IMR-90 (cell line): ENCODE results near the gene ACBD7. TPM values are rescaled to one million over a fixed set of nuclear protein-coding genes. Genes with fewer than 3 reads are reported as not detected.

Experiments used
- ATAC-seq: fragments of 200-7000 bp; cut with Tn5 transposase; 2 replicates; pipeline ENCODE4 v1.9.1; 2020; ENCODE audit warnings: low read depth, mild to moderate bottlenecking, moderate library complexity
- BruUV-seq: library from RNA; stranded (reverse); fragments of 400-500 nt; replicated peaks from 2 replicates; lab custom pipeline; 2021; lab: Mats Ljungman, UMichigan
- CTCF ChIA-PET: fragments of 300-600 bp; formaldehyde crosslinking; extraction: SDS; loops from one replicate; lab custom pipeline; 2021; ENCODE audit warnings: antibody characterized with exemption; lab: Yijun Ruan, JAX
- POLR2A ChIA-PET: fragments of 300-600 bp; sonication (Branson Sonifier 250); formaldehyde crosslinking; loops from one replicate; lab custom pipeline; 2022; ENCODE audit warnings: antibody characterized with exemption; ENCODE audit not compliant: unreplicated experiment; lab: Charles Lee
- DNase-seq: peaks from one replicate; pipeline ENCODE4 v3.0.0; 2013
- H2AFZ ChIP-seq: replicated peaks from 2 replicates; pipeline ENCODE3; 2013; ENCODE audit warnings: low read length, mild to moderate bottlenecking; ENCODE audit not compliant: poor library complexity
- H2AK5ac ChIP-seq: 2 replicates; pipeline ENCODE4 v1.6.1; 2013; ENCODE audit warnings: low read depth, low read length, inconsistent platforms
- H2AK9ac ChIP-seq: replicated peaks from 2 replicates; pipeline ENCODE3; 2013; ENCODE audit warnings: mild to moderate bottlenecking, low read depth, low read length, moderate library complexity; ENCODE audit not compliant: poor library complexity
- H2BK120ac ChIP-seq: 2 replicates; pipeline ENCODE4 v1.6.1; 2013; ENCODE audit warnings: low read depth, low read length, inconsistent platforms
- H2BK15ac ChIP-seq: 3 replicates; pipeline ENCODE4 v1.6.1; 2013; ENCODE audit warnings: low read depth, low read length, inconsistent platforms
- H2BK20ac ChIP-seq: 2 replicates; pipeline ENCODE4 v1.6.1; 2013; ENCODE audit warnings: low read depth, mild to moderate bottlenecking, inconsistent platforms, low read length, moderate library complexity
- H2BK5ac ChIP-seq: 2 replicates; pipeline ENCODE4 v1.6.1; 2013; ENCODE audit warnings: mild to moderate bottlenecking, low read depth, low read length, inconsistent platforms; ENCODE audit not compliant: poor library complexity, severe bottlenecking
- H3K14ac ChIP-seq: replicated peaks from 2 replicates; pipeline ENCODE4 v1.6.1; 2013; ENCODE audit warnings: low read depth, low read length, inconsistent platforms
- H3K18ac ChIP-seq: 2 replicates; pipeline ENCODE4 v1.6.1; 2013; ENCODE audit warnings: low read depth, low read length, control low read depth
- H3K23ac ChIP-seq: 2 replicates; pipeline ENCODE4 v1.6.1; 2013; ENCODE audit warnings: low read depth, low read length, inconsistent platforms
- H3K27ac ChIP-seq: 2 replicates; pipeline ENCODE4 v1.5.1; 2013; ENCODE audit warnings: mild to moderate bottlenecking, control low read depth, low read length; ENCODE audit not compliant: insufficient read depth
- H3K27me3 ChIP-seq: 2 replicates; pipeline ENCODE4 v1.6.1; 2013; ENCODE audit warnings: low read length; ENCODE audit not compliant: control insufficient read depth, insufficient read depth
- H3K36me3 ChIP-seq: 2 replicates; pipeline ENCODE4 v1.6.1; 2013; ENCODE audit warnings: low read length, mixed read lengths; ENCODE audit not compliant: control insufficient read depth, insufficient read depth
- H3K4ac ChIP-seq: 2 replicates; pipeline ENCODE4 v1.6.1; 2013; ENCODE audit warnings: low read depth, low read length, inconsistent platforms
- H3K4me1 ChIP-seq: 2 replicates; pipeline ENCODE4 v1.6.1; 2013; ENCODE audit warnings: low read length, mixed read lengths; ENCODE audit not compliant: control insufficient read depth, insufficient read depth
- H3K4me2 ChIP-seq: 2 replicates; pipeline ENCODE4 v1.6.1; 2013; ENCODE audit warnings: low read depth, mild to moderate bottlenecking, control low read depth, low read length, moderate library complexity
- H3K4me3 ChIP-seq: 2 replicates; pipeline ENCODE4 v1.5.1; 2013; ENCODE audit warnings: low read depth, mild to moderate bottlenecking, control low read depth, low read length, moderate library complexity; ENCODE audit not compliant: insufficient read depth
- H3K56ac ChIP-seq: 2 replicates; pipeline ENCODE4 v1.6.1; 2013; ENCODE audit warnings: low read length, inconsistent platforms; ENCODE audit not compliant: insufficient read depth; ENCODE audit errors: extremely low read depth
- H3K79me1 ChIP-seq, 2 experiments: 2 replicates each; pipeline ENCODE4 v1.6.1; 2013; ENCODE audit warnings: low read length in 2 of 2, inconsistent platforms in 1 of 2, low read depth in 1 of 2
- H3K9ac ChIP-seq: 2 replicates; pipeline ENCODE4 v1.6.1; 2013; ENCODE audit warnings: low read depth, low read length, control low read depth
- H3K9me1 ChIP-seq: 2 replicates; pipeline ENCODE4 v1.6.1; 2013; ENCODE audit warnings: low read length, inconsistent platforms; ENCODE audit not compliant: insufficient read depth
- H3K9me3 ChIP-seq: 2 replicates; pipeline ENCODE4 v1.6.1; 2013; ENCODE audit warnings: low read length; ENCODE audit not compliant: control insufficient read depth, insufficient read depth
- H4K20me1 ChIP-seq: 2 replicates; pipeline ENCODE4 v1.6.1; 2013; ENCODE audit warnings: low read length, inconsistent platforms; ENCODE audit not compliant: insufficient read depth
- H4K5ac ChIP-seq: 2 replicates; pipeline ENCODE4 v1.6.1; 2013; ENCODE audit warnings: mild to moderate bottlenecking, low read depth, low read length, control low read depth
- H4K8ac ChIP-seq, 2 experiments: 2 replicates each; pipeline ENCODE4 v1.6.1; 2013; ENCODE audit warnings: low read depth in 2 of 2, low read length in 2 of 2, control low read depth in 1 of 2, inconsistent platforms in 1 of 2
- H4K91ac ChIP-seq: 2 replicates; pipeline ENCODE4 v1.6.1; 2013; ENCODE audit warnings: low read depth, low read length, inconsistent platforms; ENCODE audit not compliant: insufficient read depth
- BHLHE40 ChIP-seq: fragments of 150-350 bp; IDR thresholded peaks from 2 replicates; pipeline ENCODE4 v1.6.1; 2016; ENCODE audit warnings: mild to moderate bottlenecking, low read depth, low read length
- CEBPB ChIP-seq: IDR thresholded peaks from 2 replicates; pipeline ENCODE4 v1.6.1; 2012; ENCODE audit warnings: low read depth, low read length, improper control_type of control experiment
- CTCF ChIP-seq: conservative IDR thresholded peaks from 2 replicates; pipeline ENCODE4 v1.5.1; 2012; ENCODE audit warnings: mild to moderate bottlenecking, low read depth, low read length, improper control_type of control experiment
- ELK1 ChIP-seq: fragments of 150-350 bp; IDR thresholded peaks from 2 replicates; pipeline ENCODE4 v1.6.1; 2016; ENCODE audit warnings: low read depth, mild to moderate bottlenecking, low read length, moderate library complexity, borderline replicate concordance
- FOS ChIP-seq: fragments of 150-350 bp; IDR thresholded peaks from 2 replicates; pipeline ENCODE4 v1.6.1; 2016; ENCODE audit warnings: low read depth, low read length
- MAFK ChIP-seq: IDR thresholded peaks from 2 replicates; pipeline ENCODE4 v1.6.1; 2012; ENCODE audit warnings: low read depth, low read length, improper control_type of control experiment
- MAZ ChIP-seq: IDR thresholded peaks from 2 replicates; pipeline ENCODE4 v1.6.1; 2012; ENCODE audit warnings: low read depth, mild to moderate bottlenecking, low read length, improper control_type of control experiment, moderate library complexity, borderline replicate concordance
- MXI1 ChIP-seq: IDR thresholded peaks from 2 replicates; pipeline ENCODE4 v1.6.1; 2012; ENCODE audit warnings: low read depth, mild to moderate bottlenecking, low read length, moderate library complexity, borderline replicate concordance
- RFX5 ChIP-seq: IDR thresholded peaks from 2 replicates; pipeline ENCODE4 v1.8.0; 2012; ENCODE audit warnings: low read depth, mild to moderate bottlenecking, low read length, moderate library complexity
- SMC3 ChIP-seq: fragments of 150-350 bp; IDR thresholded peaks from 2 replicates; pipeline ENCODE4 v1.6.1; 2016; ENCODE audit warnings: low read depth, mild to moderate bottlenecking, antibody characterized with exemption, low read length, moderate library complexity
- USF2 ChIP-seq: fragments of 150-350 bp; IDR thresholded peaks from 2 replicates; pipeline ENCODE4 v1.6.1; 2017; ENCODE audit warnings: mild to moderate bottlenecking, antibody characterized with exemption, low read length, low read depth
- WGBS, 2 experiments: methylation state at CpG; one replicate each; pipeline versions ENCODE4 v1.1.5 to v1.1.7; 2013; ENCODE audit warnings: missing lambda C conversion rate in 2 of 2; ENCODE audit not compliant: insufficient read length in 1 of 2; ENCODE audit errors: extremely low coverage in 2 of 2; 5-methylcytosine and 5-hydroxymethylcytosine counted together
- dilution Hi-C: fragments of 300-500 bp; cut with HindIII; formaldehyde crosslinking; loops from one replicate; pipeline ENCODE4 v1.14.3; 2018; ENCODE audit warnings: low sequenced_read_pairs; ENCODE audit not compliant: unreplicated experiment
- in situ Hi-C: fragments of 300-500 bp; cut with MboI; formaldehyde crosslinking; loops from 3 replicates; pipeline ENCODE4 v1.14.3; 2019; ENCODE audit warnings: low sequenced_read_pairs, inconsistent platforms, mixed read lengths
- intact Hi-C: fragments of 100-400 bp; cut with micrococcal nuclease; formaldehyde crosslinking; loops from 2 replicates; pipeline ENCODE4 v1.10.0; 2022
- polyA plus RNA-seq, 3 experiments: library from polyadenylated mRNA; depleted of rRNA; stranded (reverse); fragments of >200 nt; gene quantifications; 2 replicates each; pipeline ENCODE4 v1.2.3, GENCODE V29; 2012; ENCODE audit warnings: low replicate concordance in 1 of 3
- total RNA-seq: library from RNA; depleted of rRNA; stranded (reverse); fragments of >200 nt; gene quantifications from 2 replicates; pipeline ENCODE4 v1.2.3, GENCODE V29; 2012

The ACBD7 gene
- total and polyA plus RNA-seq, 2 of the 4 experiments (the other 2 are of a cell fraction), result 0.29 to 0.54 TPM

GRCh38 chr10:15136129-15137035, 47.8 kb upstream of the ACBD7 start:
- no peak overlapping the region for H2BK120ac ChIP-seq
- H3K79me1 ChIP-seq, result peaks cover 8 to 10% of the 10 kb centered on the region in 2 experiments; a peak in 3 of 4 replicates
- H3K14ac ChIP-seq, result no peak overlapping the region
- no peaks in the 10 kb centered on the region for H3K9me3 ChIP-seq
- ChIA-PET POLR2A (no interaction called here), CTCF (no interaction called here)
- no peak overlapping the region for H3K4ac ChIP-seq
- dilution Hi-C loops (no loop called here), intact Hi-C loops (no loop called here), in situ Hi-C loops (no loop called here)
- H2AFZ ChIP-seq, result no peak overlapping the region
- no peak overlapping the region for H3K23ac ChIP-seq
- no peak overlapping the region for H3K18ac ChIP-seq
- ATAC-seq, result no peak
- no peak overlapping the region for H2BK5ac ChIP-seq
- H4K20me1 ChIP-seq, result no peaks in the 10 kb centered on the region
- H3K4me1 ChIP-seq, result no peaks in the 10 kb centered on the region
- TF ChIP-seq RFX5, result no peak
- no peak for TF ChIP-seq MXI1
- TF ChIP-seq MAFK, result no peak
- TF ChIP-seq ELK1, result no peak
- no peak for TF ChIP-seq USF2
- no peak for TF ChIP-seq CEBPB
- TF ChIP-seq BHLHE40, result no peak
- no peak for TF ChIP-seq SMC3
- TF ChIP-seq CTCF, result no peak
- no peak for TF ChIP-seq FOS
- no peak for TF ChIP-seq MAZ
- H4K91ac ChIP-seq, result no peak overlapping the region
- no TSS peak for BruUV-seq
- H3K4me2 ChIP-seq, result no peak overlapping the region
- no peak overlapping the region for H4K8ac ChIP-seq
- H3K27ac ChIP-seq, result no peak overlapping the region
- DNase-seq, result no peak
- no peaks in the 10 kb centered on the region for H3K27me3 ChIP-seq
- H3K4me3 ChIP-seq, result no peak overlapping the region
- H3K9ac ChIP-seq, result no peak overlapping the region
- H2AK5ac ChIP-seq, result no peak overlapping the region
- H2AK9ac ChIP-seq, result no peak overlapping the region
- no peak overlapping the region for H2BK20ac ChIP-seq
- 89% methylated on average over 5 of the region's 11 CpGs; no CpG with 5 or more reads in 1 of the 2 experiments for WGBS, 2 experiments
- no peak overlapping the region for H3K56ac ChIP-seq
- H2BK15ac ChIP-seq, result no peak overlapping the region
- peaks cover 20% of the 10 kb centered on the region for H3K36me3 ChIP-seq
- H4K5ac ChIP-seq, result no peak overlapping the region
- no peaks in the 10 kb centered on the region; the same call in 1 of the 2 replicates for H3K9me1 ChIP-seq
